Endothelial cell of umbilical vein (primary cell): ENCODE results near the gene IFT88. TPM values are rescaled to one million over a fixed set of nuclear protein-coding genes. Genes with fewer than 3 reads are reported as not detected.

Source experiments
- BruUV-seq: library from RNA; stranded (reverse); fragments of 400-500 nt; replicated peaks from 2 replicates; lab custom pipeline; 2021; lab: Mats Ljungman, UMichigan
- CTCF ChIA-PET: fragments of 300-600, 350-600 bp; sonication (Branson Sonifier 250); formaldehyde crosslinking; loops from one replicate; lab custom pipeline; 2021; ENCODE audit warnings: antibody characterized with exemption, inconsistent platforms; lab: Charles Lee
- POLR2A ChIA-PET: fragments of 300-600, 350-600 bp; sonication (Branson Sonifier 250); formaldehyde crosslinking; loops from one replicate; lab custom pipeline; 2021; ENCODE audit warnings: antibody characterized with exemption, inconsistent platforms; lab: Charles Lee
- DNase-seq: peaks from one replicate; pipeline ENCODE4 v3.0.0-alpha.2; 2011; ENCODE audit warnings: low read depth, low spot score
- FAIRE-seq: peaks from 2 replicates; lab custom pipeline; 2011; peaks lifted over from hg19 to GRCh38; lab: Jason Lieb, UNC
- H2AFZ ChIP-seq: 2 replicates; pipeline ENCODE4 v1.6.0; 2012; ENCODE audit warnings: low read depth, low read length, control low read depth, inconsistent platforms
- H3K27ac ChIP-seq: 2 replicates; pipeline ENCODE4 v1.5.1; 2011; ENCODE audit warnings: low read depth, mild to moderate bottlenecking, control low read depth, low read length, moderate library complexity; ENCODE audit not compliant: insufficient read depth
- H3K27me3 ChIP-seq, 2 experiments: 2 replicates each; pipeline versions ENCODE4 v1.6.0 to v1.6.1; 2011; ENCODE audit warnings: low read length in 2 of 2, mixed read lengths in 1 of 2; ENCODE audit not compliant: control insufficient read depth in 2 of 2, insufficient read depth in 2 of 2
- H3K36me3 ChIP-seq, 2 experiments: 2 replicates in 1 of 2; 3 replicates in 1 of 2; pipeline ENCODE4 v1.5.1; 2011; ENCODE audit warnings: low read length in 2 of 2, mild to moderate bottlenecking in 1 of 2, moderate library complexity in 1 of 2; ENCODE audit not compliant: control insufficient read depth in 2 of 2, insufficient read depth in 2 of 2; ENCODE audit errors: extremely low read depth in 1 of 2
- H3K4me1 ChIP-seq: 3 replicates; pipeline ENCODE4 v1.5.1; 2011; ENCODE audit warnings: mild to moderate bottlenecking, low read length; ENCODE audit not compliant: control insufficient read depth, insufficient read depth; ENCODE audit errors: extremely low read depth
- H3K4me2 ChIP-seq: 2 replicates; pipeline ENCODE4 v1.6.1; 2011; ENCODE audit warnings: low read length, control low read depth, mixed read lengths; ENCODE audit not compliant: insufficient read depth
- H3K4me3 ChIP-seq, 3 experiments: fragments of 200-600 bp in 1 of 3; sonication (generic), shearing (Covaris generic) in 1 of 3; replicated peaks in 1 of 3; 2 replicates each; pipeline ENCODE4 v1.5.1; 2011 to 2016; ENCODE audit warnings: control low read depth in 3 of 3, low read length in 3 of 3, mild to moderate bottlenecking in 2 of 3, inconsistent platforms in 1 of 3, low read depth in 1 of 3, moderate library complexity in 1 of 3; ENCODE audit not compliant: insufficient read depth in 1 of 3
- H3K79me2 ChIP-seq: 2 replicates; pipeline ENCODE4 v1.6.0; 2012; ENCODE audit warnings: low read length, inconsistent platforms; ENCODE audit not compliant: control insufficient read depth, insufficient read depth
- H3K9ac ChIP-seq: replicated peaks from 2 replicates; pipeline ENCODE3; 2011; ENCODE audit warnings: low read length, control low read depth; ENCODE audit not compliant: insufficient read depth; ENCODE audit errors: extremely low read depth
- H3K9me1 ChIP-seq: replicated peaks from 3 replicates; pipeline ENCODE4 v1.6.0; 2011; ENCODE audit warnings: mild to moderate bottlenecking, low read length; ENCODE audit not compliant: control insufficient read depth, insufficient read depth; ENCODE audit errors: extremely low read depth
- H3K9me3 ChIP-seq: replicated peaks from 2 replicates; pipeline ENCODE4 v1.5.1; 2012; ENCODE audit warnings: low read length, inconsistent platforms; ENCODE audit not compliant: control insufficient read depth, insufficient read depth
- H4K20me1 ChIP-seq: replicated peaks from 2 replicates; pipeline ENCODE3; 2011; ENCODE audit warnings: mild to moderate bottlenecking, low read length; ENCODE audit not compliant: control insufficient read depth, insufficient read depth; ENCODE audit errors: extremely low read depth
- CTCF ChIP-seq, 2 donors: IDR thresholded peaks; 1 replicate in 1 of 2; 2 replicates in 1 of 2; pipeline ENCODE4 v1.5.1; 2011; ENCODE audit warnings: low read length in 2 of 2, mild to moderate bottlenecking in 2 of 2, moderate library complexity in 2 of 2, control low read depth in 1 of 2, inconsistent platforms in 1 of 2, low read depth in 1 of 2; ENCODE audit not compliant: insufficient read depth in 1 of 2; ENCODE audit errors: extremely low read depth in 1 of 2
- EZH2 ChIP-seq: IDR thresholded peaks from 2 replicates; pipeline ENCODE4 v1.6.1; 2012; ENCODE audit warnings: borderline replicate concordance, low read depth, mild to moderate bottlenecking, moderate library complexity, low read length, inconsistent platforms; ENCODE audit not compliant: severe bottlenecking
- FOS ChIP-seq: IDR thresholded peaks from 2 replicates; pipeline ENCODE4 v1.6.1; 2011; ENCODE audit warnings: mild to moderate bottlenecking, low read length, moderate library complexity, borderline replicate concordance; ENCODE audit not compliant: insufficient read depth
- GATA2 ChIP-seq: IDR thresholded peaks from 2 replicates; pipeline ENCODE4 v1.7.0; 2011; ENCODE audit warnings: low read depth, mild to moderate bottlenecking, moderate library complexity, mixed read lengths, low read length; ENCODE audit not compliant: insufficient read length, insufficient read depth
- JUN ChIP-seq: IDR thresholded peaks from 2 replicates; pipeline ENCODE4 v1.6.1; 2011; ENCODE audit warnings: borderline replicate concordance, low read depth; ENCODE audit not compliant: insufficient read length, insufficient read depth
- MAX ChIP-seq: IDR thresholded peaks from 2 replicates; pipeline ENCODE4 v1.6.1; 2011; ENCODE audit not compliant: insufficient read depth, insufficient read length
- MYC ChIP-seq: IDR thresholded peaks from one replicate; pipeline ENCODE4 v1.6.1; 2011; ENCODE audit warnings: mild to moderate bottlenecking, low read depth, low read length
- POLR2A ChIP-seq: IDR thresholded peaks from 2 replicates; pipeline ENCODE4 v1.6.1; 2012; ENCODE audit warnings: low read depth, mild to moderate bottlenecking, control low read depth, low read length
- POLR2AphosphoS5 ChIP-seq: IDR thresholded peaks from 2 replicates; pipeline ENCODE4 v1.6.1; 2012; ENCODE audit warnings: low read depth, mild to moderate bottlenecking, control low read depth, low read length, moderate library complexity; ENCODE audit not compliant: insufficient read depth
- dilution Hi-C: fragments of 300-500 bp; cut with MboI; formaldehyde crosslinking; loops from one replicate; pipeline ENCODE4 v1.15.0; 2019; ENCODE audit warnings: low sequenced_read_pairs; ENCODE audit not compliant: extremely low pct_ligation_motif_present
- intact Hi-C: fragments of 100-400 bp; cut with micrococcal nuclease; formaldehyde crosslinking; loops from one replicate; pipeline ENCODE4 v1.10.0; 2022
- polyA plus RNA-seq, 4 experiments: library from polyadenylated mRNA; depleted of rRNA in 3 of 4; stranded (reverse) in 3 of 4; unstranded in 1 of 4; fragments of >200 nt; gene quantifications; 2 replicates each; pipeline versions ENCODE4 v1.2.1 to v1.2.3, GENCODE V29; 2011 to 2012; ENCODE audit warnings: missing spikeins in 1 of 4
- total RNA-seq: library from RNA; stranded (reverse); gene quantifications from 2 replicates; pipeline ENCODE4 v1.2.3, GENCODE V29; 2021

IFT88 gene
- total and polyA plus RNA-seq, 2 donors (not counting 3 experiments of a cell fraction or from before 2014, with no cell fraction given) = 2.4 to 9.1 TPM

- Histone ChIP-seq H3K79me2 (no peaks in the 10 kb centered on the region), H3K9me3 (no peaks in the 10 kb centered on the region), H3K27me3 (no peaks in the 10 kb centered on the region), H3K36me3 (no peaks in the 10 kb centered on the region), H2AFZ (no peak overlapping the region), H3K27ac (no peak overlapping the region), H4K20me1 (no peaks in the 10 kb centered on the region), H3K4me2 (no peak overlapping the region), H3K4me3 (no peak overlapping the region), H3K9ac (no peak overlapping the region), H3K4me1 (peaks cover 8% of the 10 kb centered on the region), H3K9me1 (no peaks in the 10 kb centered on the region)
- no peak for TF ChIP-seq JUN
- no peak for TF ChIP-seq GATA2
- no peak for TF ChIP-seq EZH2
- TF ChIP-seq MYC = no peak
- dilution Hi-C loops (no loop called here), intact Hi-C loops (loop anchor here (10.0 kb wide), 1 partner anchor 175 kb away; the partner anchor contains the start of gene CRYL1)
- DNase-seq = no peak
- CTCF ChIA-PET = interaction anchor here (1.2 kb wide), 1 partner anchor 84 kb away, joined by 4 read pairs; no protein-coding TSS in a partner anchor
- no TSS peak for BruUV-seq
- FAIRE-seq = no peak
- POLR2A ChIA-PET = no interaction called here
Observed at GRCh38 chr13:20699715-20700114, 132.8 kb downstream of the IFT88 start.

GRCh38 chr13:20700288-20700687 is 133.3 kb downstream of the IFT88 start:
- CTCF ChIA-PET = interaction anchor here (1.2 kb wide), 1 partner anchor 84 kb away, joined by 4 read pairs; no protein-coding TSS in a partner anchor
- Histone ChIP-seq H3K9me1 (no peaks in the 10 kb centered on the region), H3K79me2 (no peaks in the 10 kb centered on the region), H4K20me1 (no peaks in the 10 kb centered on the region), H3K9me3 (no peaks in the 10 kb centered on the region), H3K27me3 (no peaks in the 10 kb centered on the region), H2AFZ (no peak overlapping the region), H3K36me3 (no peaks in the 10 kb centered on the region), H3K9ac (no peak overlapping the region), H3K4me2 (no peak overlapping the region), H3K4me3 (no peak overlapping the region), H3K4me1 (peaks cover 8% of the 10 kb centered on the region), H3K27ac (no peak overlapping the region)
- FAIRE-seq = no peak
- no peak for TF ChIP-seq MAX
- no peak for TF ChIP-seq CTCF (IDR thresholded peaks at IDR 0.05; ENCODE audit: extremely low read depth in 1 of 2, insufficient read depth in 1 of 2, low read depth in 1 of 2, low read length in 2 of 2)
- no peak for TF ChIP-seq FOS
- TF ChIP-seq POLR2A = no peak
- TF ChIP-seq POLR2AphosphoS5 = no peak
- TF ChIP-seq JUN = no peak
- no peak for TF ChIP-seq MYC
- no peak for TF ChIP-seq GATA2
- no peak for TF ChIP-seq EZH2
- dilution Hi-C loops = no loop called here
- no peak for DNase-seq
- no TSS peak for BruUV-seq
- intact Hi-C loops = loop anchor here (10.0 kb wide), 1 partner anchor 175 kb away; the partner anchor contains the start of gene CRYL1
- POLR2A ChIA-PET = no interaction called here
